ENCODE measurements around the gene SRSF8.
"Not testable (repeated sequence)": the region's sequence is repeated elsewhere in the genome, so short reads cannot be mapped to it uniquely, and the experiment has no call there.

SRSF8 gene, protein sequence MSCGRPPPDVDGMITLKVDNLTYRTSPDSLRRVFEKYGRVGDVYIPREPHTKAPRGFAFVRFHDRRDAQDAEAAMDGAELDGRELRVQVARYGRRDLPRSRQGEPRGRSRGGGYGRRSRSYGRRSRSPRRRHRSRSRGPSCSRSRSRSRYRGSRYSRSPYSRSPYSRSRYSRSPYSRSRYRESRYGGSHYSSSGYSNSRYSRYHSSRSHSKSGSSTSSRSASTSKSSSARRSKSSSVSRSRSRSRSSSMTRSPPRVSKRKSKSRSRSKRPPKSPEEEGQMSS

DNA sequence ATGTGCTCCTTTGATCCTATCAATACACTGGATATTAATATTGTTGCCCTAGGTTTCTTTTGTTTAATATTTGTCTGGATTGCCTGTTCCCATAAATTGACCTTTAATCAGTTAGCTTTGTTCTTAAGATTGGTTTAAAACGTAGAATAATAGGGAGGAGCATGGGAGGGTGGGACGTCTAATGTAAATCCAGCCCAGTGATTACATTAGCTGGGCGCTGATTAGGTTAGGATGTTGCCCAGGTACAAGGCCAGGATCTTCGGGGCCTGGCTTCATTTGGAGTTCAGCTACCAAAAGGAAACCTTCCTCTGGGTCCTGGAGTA lies at the start of gene SRSF8:
Gene SRSF8 (plus strand): TSS at position 204 of the 323 bp plus-strand sequence. CDS start 308 bp downstream, outside the sequence.
- no peak for DNase-seq

DNA sequence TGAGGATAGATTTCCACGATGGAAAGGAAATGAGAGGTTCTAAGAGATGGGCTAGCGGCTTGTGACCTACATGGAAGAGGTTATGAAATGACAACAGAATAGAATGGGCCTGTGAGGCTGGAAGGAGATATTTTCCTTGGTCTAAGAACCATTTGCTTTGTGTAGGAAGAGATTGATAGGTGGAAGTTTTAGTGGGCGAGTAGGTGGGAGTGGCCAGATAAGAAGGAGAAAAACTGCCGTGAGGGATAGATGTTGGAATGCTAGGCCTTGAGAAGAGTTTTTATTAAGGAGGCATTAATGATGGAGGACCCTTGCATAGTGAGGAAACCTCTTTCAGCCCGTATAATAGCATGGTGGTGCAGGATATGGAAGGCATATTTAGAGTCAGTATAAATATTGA lies 45.3 kb upstream of the SRSF8 start:
- not testable (repeated sequence) for DNase-seq

DNA sequence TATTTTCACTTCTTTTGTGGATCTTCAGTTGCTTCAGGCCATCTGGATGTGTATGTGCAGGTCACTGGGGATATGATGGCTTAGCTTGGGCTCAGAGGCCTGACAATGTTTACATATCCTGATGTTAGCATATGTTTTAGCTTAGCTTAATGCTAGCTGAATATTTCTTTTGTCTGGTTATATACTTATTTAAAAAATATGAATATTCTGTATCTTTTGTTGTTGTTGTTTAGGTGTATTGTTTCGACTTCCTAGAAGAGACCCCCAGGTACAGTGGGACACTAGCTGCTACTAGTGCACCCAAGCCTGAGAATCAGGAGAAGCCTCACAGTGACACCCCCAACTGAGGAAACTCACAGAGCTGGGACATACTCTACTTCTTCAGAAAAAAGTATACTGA lies 41.8 kb upstream of the SRSF8 start, which contains the start of gene KDM4E:
Gene KDM4E (plus strand): TSS at position 301 of the 400 bp plus-strand sequence. CDS start 300 bp downstream, outside the sequence.
- no peak for DNase-seq

DNA sequence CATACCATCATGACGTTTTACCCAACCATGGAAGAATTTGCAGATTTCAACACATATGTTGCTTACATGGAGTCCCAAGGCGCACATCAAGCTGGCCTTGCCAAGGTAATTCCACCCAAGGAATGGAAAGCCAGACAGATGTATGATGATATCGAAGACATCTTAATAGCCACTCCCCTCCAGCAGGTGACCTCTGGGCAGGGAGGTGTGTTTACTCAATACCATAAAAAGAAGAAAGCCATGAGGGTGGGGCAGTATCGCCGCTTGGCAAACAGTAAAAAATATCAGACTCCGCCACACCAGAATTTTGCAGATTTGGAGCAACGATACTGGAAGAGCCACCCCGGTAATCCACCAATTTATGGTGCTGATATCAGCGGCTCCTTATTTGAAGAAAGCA lies 41.1 kb upstream of the SRSF8 start:
- not testable (repeated sequence) for DNase-seq

DNA sequence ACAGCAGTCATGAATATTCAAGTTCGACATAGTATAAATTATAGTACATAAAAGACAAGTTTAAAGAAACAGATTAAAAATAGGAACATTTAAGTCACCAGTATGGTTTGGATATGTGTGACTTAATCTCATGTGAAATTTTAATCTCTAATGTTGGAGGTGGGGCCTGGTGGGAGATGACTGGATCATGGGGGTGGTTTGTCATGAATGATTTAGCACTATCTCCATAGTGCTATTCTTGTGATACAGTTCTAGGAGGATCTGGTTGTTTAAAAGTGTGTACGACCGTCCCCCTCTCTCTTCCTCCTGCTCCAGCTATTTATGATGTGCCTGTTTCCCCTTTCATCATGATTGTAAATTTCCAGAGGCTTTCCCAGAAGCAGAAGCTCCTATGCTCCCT lies 38.4 kb upstream of the SRSF8 start:
- no peak for DNase-seq

DNA sequence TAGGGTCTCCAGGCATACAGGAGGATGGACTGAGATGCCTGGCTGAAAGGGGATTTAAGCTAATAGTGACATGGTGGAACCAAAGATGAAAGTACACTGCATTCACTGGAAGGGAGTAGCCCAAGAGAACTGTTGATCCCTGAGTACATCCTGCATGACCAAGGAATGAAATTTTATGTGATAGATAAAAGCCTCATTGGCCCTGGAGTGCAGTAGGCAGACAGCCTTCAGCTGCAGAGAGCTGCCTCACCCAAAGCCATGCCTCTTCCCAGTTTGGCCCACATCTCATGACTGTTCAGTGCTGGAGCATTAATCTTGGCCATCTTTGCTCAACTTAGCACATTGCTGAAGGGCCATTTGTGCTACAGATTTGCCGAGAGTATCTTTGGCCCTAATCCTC lies 33.7 kb upstream of the SRSF8 start:
- DNase-seq: no peak

DNA sequence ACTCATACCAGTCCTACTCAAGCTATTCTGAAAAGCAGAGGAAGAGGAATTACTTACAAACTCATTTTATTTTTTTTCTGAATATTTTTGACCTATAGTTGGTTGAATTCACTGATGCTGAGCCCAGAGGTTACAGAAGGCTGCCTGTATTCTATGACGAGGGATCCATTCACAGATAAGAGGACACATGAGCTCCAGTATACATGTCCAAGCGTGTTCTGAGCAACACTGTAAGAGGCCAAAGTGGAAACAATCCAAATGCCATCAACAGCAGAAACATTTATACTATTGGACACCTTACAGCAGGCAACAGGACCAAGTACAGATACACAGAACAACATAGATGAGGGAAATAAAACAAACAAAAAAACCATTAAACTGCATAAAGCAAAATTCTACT lies 31.4 kb upstream of the SRSF8 start:
- DNase-seq: no peak

DNA sequence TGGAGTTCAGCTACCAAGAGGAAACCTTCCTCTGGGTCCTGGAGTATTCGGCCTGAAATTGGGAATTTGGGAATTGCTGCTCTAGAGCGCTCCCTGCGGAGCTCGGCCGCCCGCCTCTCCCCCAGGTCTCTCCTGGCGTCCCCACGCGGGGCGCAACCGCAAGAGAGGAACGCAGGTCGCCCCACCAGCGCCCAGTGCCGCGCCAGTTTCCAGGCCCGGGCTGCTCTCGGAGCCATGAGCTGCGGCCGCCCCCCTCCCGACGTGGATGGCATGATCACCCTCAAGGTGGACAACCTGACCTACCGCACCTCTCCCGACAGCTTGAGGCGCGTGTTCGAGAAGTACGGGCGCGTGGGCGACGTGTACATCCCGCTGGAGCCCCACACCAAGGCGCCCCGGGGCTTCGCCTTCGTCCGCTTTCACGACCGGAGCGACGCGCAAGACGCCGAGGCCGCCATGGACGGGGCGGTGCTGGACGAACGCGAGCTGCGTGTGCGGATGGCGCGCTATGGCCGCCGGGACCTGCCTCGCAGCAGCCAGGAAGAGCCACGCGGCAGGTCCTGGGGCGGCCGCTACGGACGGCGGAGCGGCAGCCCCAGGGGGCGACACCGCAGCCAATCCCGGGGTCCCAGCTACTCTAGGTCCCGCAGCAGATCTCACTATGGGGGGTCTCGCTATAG lies 29.2 kb upstream of the SRSF8 start:
- not testable (repeated sequence) for DNase-seq

DNA sequence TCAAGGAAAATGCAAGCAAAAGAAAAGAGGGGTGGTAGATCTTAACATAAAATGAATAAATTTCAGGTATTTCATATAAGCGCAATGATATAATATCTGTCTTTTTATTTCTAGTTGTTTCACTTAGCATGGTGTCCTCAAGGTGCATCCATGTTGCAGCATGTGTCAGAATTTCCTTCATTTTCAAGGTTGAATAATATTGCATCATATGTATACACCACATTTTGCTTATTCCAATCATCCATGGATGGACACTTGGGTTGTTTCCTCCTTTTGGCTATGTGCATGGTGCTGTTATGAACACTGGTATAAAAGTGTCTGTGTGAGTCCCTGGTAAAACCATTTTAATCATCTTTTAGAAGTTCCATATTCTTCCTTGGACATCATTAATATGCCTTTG lies 24.5 kb upstream of the SRSF8 start:
- DNase-seq: no peak

DNA sequence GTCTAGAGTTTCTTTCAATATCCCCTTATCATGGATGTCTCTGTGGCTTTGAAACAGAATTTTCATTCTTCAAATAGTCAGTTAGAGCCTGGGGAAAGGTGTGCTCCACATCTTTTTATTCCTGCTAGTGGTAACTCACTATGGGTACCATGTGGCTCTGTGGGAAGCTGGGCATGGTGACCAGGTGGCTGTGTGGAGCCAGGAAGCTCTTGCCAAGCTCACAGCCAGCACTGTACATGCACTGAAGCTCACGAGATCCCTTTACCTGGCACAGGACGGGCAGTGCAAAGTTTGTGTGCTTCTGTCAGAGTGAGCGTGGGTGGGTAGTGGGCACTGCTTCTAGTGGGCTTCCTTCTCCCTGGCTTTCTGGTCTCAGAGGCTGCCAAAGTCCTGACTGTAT lies 23.8 kb upstream of the SRSF8 start:
- no peak for DNase-seq

DNA sequence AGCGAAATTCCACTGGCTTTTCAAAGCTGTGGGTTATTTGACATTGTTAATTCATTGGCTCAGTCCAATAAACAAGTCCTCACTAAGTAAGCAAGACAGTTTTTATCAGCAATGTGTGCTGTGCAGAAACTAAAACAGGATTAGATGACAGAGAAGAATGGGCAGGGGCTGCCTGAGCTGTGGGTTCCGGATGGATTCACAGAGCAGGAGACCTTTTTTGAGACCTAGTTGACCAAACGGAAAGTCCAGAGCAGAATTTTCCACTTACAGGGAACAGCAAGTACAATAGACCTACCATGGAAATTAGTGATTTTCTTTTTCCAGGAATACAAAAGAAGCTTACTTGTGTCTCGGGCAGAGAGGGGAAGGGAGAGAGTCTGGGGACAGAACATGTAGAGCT lies 22.7 kb upstream of the SRSF8 start:
- no peak for DNase-seq

DNA sequence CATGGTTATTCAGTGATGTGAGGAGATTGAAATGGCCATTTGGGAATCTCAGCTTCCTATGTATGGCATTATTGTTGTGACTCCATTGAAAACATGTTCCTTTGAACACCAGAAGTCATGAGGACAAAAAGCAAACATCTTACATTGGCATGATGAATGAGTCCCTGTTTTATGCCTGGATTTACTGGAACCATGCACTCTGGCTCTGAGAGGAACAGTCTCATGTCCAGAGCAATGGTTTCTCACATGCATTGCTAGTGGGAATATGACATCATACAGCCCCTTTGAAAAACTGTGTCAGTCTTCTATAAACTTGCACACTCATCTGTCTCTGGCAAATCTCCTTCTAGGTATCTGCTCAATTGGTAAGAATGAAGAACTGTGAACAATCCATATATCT lies 20.9 kb upstream of the SRSF8 start:
- no peak for DNase-seq

DNA sequence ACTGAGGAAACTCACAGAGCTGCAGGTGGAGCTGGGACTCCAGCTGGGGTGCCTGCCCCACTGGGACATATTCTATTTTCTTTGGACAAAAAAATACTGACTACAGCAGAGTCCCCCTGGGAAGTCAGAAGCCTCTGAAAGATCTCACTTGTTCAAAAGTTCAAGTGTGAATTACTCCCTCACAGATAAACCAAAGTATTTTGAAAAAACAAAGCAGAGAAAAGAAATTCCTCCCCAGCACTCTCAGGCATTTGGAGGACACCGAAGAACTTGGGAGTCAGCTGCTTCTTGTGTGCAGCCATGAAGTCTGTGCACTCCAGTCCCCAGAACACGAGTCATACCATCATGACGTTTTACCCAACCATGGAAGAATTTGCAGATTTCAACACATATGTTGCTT lies 17.6 kb upstream of the SRSF8 start, which contains the start of gene KDM4F:
Gene KDM4F (plus strand): TSS at position 301 of the 400 bp plus-strand sequence.
- DNase-seq: not testable (repeated sequence)

DNA sequence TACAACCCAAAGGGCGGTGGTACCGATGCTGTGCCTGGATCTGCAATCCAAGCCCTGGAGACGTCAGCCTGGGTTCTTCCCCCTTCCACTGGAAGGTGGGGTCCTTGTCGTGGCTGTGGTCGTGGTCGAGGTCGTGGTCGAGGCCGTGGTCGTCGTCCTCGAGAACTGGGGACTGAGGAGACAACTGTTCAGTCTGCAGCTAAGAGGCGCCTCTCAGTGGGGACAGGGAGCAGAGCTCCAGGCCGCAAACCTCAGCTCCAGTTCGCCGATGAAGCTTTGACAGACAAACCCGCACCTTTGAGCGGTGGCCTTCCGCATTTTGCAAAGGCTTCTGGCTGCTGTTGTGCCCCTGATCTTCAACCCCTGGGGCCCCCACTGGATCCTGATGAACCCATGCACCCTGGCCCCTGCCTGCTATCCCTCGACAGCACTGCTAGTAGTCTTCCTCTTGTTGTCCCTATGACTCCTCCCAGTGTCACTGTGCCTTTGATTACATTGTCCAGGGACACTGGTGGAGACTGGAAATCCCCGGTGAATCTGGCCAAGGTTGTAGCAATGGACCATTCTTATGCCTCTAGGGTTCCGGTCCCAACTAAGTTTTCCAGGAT lies 16.0 kb upstream of the SRSF8 start:
- no peak for DNase-seq

DNA sequence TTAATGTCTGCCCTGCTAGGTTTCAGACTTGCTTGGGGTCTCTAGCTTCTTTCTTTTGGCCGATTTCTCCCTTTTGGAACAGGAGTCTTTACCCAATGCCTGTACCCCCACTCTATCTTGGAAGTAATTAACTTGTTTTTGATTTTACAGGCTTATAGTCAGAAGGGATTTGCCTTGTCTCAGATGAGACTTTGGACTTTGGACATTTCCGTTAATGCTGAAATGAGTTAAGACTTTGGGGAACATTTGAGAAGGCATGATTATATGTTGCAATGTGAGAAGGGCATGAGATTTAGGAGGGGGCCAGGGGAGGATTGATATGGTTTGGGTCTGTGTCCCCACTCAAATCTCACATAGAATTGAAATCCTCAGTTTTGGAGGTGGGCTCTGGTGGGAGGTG lies 12.4 kb upstream of the SRSF8 start:
- DNase-seq: no peak

DNA sequence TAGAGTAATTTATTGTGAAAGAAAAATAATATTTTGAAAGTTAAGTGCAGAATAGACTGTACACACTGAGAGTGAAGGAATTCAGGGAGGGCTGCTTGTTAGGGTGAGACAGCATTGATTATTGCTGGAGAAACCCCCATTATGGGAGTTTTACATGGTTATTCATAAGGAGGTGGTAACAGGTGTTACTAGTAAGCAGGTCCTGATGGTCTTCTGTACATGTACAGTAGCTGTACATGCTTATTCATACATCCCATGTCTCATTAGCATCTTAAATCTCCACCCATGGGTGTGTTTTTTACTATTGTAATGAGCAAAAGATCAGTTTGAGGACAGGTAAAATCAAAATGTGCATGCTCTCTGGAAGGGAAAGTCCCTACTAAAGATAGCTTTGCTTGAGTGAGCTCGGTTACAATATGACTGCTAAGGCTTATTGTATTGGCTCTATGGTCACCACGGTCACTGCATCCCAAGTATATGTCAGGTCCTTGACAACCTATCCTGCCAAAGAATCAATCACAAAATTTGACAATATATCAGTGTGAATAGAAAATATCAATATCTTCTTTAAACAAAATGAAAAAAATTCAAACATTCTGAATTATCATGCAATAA lies 11.3 kb upstream of the SRSF8 start:
- no peak for DNase-seq

DNA sequence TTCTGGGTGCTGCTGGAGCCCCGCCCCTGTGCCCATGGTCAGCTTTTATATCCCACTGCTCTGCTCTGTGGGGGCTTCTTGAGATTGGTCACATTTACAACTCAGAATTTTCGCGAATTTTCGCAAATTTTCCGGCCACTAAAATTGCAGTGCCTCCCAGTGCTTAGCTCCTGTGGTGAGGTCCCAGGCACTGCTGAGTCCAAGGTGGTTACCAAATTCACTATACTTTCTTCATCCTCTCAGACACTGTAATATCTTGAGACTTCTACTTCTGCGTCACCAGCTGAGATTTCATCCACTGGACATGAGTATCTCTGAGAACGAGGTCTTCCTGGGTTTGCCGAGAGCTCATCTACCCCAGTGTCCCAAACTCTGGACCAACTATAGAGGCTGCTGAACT lies 8.8 kb upstream of the SRSF8 start:
- DNase-seq: no peak

DNA sequence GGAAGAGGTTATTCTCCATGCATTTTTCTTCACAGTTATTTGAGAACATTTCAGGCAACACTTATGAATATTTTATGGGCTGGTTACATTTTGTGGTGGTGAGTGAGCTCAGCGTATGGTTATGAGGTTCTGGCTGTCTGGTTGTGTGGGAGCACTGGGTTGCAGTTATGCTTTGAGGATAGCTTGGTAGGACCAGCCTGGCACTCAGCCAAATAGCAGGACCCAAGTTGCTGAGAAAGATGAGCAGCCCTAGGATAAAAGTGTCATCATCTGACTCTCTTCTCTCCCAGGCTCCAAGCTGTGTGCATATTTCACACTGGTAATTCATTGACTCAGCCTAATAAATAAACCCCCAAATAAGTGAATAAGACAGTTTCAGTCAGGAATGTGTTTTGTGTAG lies 8.1 kb upstream of the SRSF8 start:
- DNase-seq: no peak

DNA sequence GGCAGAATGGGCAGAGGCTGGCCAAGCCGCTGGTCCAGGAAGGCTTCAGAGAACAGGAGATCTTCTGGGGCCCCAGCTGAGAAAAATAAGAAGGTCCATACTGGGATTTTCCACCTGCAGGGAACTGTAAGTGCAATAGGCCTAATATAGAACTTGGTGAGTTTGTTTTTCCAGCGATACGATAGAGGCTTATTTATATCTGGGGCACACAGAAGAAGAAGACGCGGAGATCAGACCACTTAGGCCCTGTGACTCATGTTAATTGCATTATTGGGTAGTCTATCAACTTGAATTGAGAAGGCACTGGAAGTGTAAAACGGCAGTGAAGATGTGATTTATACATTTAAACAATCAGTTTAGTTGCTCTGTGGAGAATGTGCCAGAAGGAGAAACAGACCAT lies 7.7 kb upstream of the SRSF8 start:
- DNase-seq: no peak

DNA sequence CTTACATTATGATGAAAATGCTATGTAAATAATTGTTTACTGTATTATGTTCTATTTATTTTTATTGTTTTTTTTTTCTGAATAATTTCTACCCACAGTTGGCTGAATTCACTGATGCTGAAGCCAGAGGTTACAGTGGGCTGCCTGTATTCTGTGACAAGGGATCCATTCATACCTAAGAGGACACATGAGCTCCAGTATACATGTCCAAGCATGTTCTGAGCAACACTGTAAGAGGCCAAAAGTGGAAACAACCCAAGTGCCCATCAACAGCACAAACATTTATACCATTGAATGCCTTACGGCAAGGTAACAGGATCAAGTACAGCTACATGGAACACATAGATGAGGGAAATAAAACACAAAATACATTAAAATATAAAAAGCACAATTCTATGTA lies 1.4 kb upstream of the SRSF8 start:
- DNase-seq: no peak

DNA sequence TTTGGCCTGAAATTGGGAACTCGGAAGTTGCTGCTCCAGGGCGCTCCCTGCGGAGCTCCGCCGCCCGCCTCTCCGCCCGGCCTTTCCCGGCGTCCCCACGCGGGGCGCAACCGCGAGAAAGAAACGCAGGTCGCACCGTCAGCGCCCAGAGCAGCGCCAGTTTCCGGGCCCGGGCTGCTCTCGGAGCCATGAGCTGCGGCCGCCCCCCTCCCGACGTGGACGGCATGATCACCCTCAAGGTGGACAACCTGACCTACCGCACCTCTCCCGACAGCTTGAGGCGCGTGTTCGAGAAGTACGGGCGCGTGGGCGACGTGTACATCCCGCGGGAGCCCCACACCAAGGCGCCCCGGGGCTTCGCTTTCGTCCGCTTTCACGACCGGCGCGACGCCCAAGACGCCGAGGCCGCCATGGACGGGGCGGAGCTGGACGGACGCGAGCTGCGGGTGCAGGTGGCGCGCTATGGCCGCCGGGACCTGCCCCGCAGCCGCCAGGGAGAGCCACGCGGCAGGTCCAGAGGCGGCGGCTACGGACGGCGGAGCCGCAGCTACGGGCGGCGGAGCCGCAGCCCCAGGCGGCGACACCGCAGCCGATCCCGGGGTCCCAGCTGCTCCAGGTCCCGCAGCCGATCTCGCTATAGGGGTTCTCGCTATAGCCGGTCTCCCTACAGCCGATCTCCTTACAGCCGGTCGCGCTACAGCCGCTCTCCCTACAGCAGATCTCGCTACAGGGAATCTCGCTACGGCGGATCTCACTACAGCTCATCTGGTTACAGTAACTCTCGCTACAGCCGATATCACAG lies 521 bp downstream of the SRSF8 start:
- peak; percentile 51 to 64 (median 60) for DNase-seq

DNA sequence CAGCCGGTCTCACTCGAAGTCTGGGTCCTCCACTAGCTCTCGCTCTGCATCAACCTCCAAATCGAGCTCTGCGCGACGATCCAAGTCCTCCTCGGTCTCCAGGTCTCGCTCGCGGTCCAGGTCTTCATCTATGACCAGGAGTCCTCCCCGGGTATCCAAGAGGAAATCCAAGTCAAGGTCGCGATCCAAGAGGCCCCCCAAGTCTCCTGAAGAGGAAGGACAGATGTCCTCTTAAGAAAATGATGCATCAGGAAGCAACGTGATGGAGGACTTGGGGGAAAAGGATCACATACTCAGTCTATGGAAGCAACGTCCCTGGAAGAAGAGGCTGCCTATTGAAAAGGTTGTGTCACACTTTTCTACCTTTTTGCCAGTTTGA lies 1.1 kb downstream of the SRSF8 start:
- no peak for DNase-seq

DNA sequence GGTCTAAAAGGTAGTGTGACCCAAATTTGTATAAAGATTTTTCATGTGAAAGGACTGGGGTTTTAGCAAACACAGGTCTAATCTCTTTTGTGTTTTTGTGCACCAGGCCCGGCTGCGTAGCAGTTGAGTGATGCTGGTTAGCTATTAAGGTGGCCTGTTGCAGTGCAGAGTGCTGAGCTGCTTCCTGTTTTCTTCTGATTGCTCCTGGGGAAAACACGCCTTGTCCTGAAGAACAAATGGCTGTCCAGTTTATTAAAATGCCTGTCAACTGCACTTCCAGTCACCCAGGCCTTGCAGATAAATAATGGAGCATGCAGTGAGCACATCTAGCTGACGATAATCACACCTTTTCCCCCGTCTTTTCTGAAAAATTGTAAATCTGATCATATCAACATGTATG lies 1.8 kb downstream of the SRSF8 start:
- DNase-seq: peak in 3 of 4 experiments; percentile 15 to 40 (median 22)
